T-helper 1 cell (primary cell): ENCODE results near the gene CPEB1.
"Not testable (repeated sequence)": the region's sequence is repeated elsewhere in the genome, so short reads cannot be mapped to it uniquely, and the experiment has no call there.

Source experiments
- DNase-seq, 5 donors: peaks; one replicate each; pipeline ENCODE4 v3.0.0-alpha.2; 2012 to 2020

Gene CPEB1

GRCh38 chr15:82540984-82541431 is 106.2 kb downstream of the CPEB1 start:
- no peak for DNase-seq

GRCh38 chr15:82540055-82540983 is 106.8 kb downstream of the CPEB1 start, which contains the start of gene RPS17:
TSS of gene RPS17 (minus strand) at chr15:82540457. CDS start at chr15:82540428, 29 bp downstream.
- DNase-seq, result peak; percentile 94 to 98 (median 97)

GRCh38 chr15:82539691-82540054 is 107.5 kb downstream of the CPEB1 start:
- DNase-seq, result peak in 1 of 5 donors; percentile 19

- DNase-seq, result no peak
Observed at GRCh38 chr15:82538961-82539690, 108.0 kb downstream of the CPEB1 start.

GRCh38 chr15:82537351-82537908 is 109.7 kb downstream of the CPEB1 start:
- no peak for DNase-seq

GRCh38 chr15:82536409-82537350 is 110.5 kb downstream of the CPEB1 start:
- no peak for DNase-seq

GRCh38 chr15:82535566-82536408 is 111.4 kb downstream of the CPEB1 start:
- no peak for DNase-seq

- DNase-seq, result not testable (repeated sequence)
Observed at GRCh38 chr15:82535151-82535550, 112.0 kb downstream of the CPEB1 start.

- DNase-seq, result not testable (repeated sequence)
Observed at GRCh38 chr15:82534457-82534861, 112.7 kb downstream of the CPEB1 start.

GRCh38 chr15:82533801-82534200 is 113.4 kb downstream of the CPEB1 start:
- no peak for DNase-seq

- DNase-seq, result no peak
Observed at GRCh38 chr15:82532991-82533481, 114.1 kb downstream of the CPEB1 start.

GRCh38 chr15:82532383-82532990 is 114.7 kb downstream of the CPEB1 start:
- DNase-seq, result no peak

GRCh38 chr15:82531496-82532382 is 115.4 kb downstream of the CPEB1 start:
- DNase-seq, result no peak

GRCh38 chr15:82530606-82531379 is 116.4 kb downstream of the CPEB1 start:
- peak; percentile 29 to 66 (median 54) for DNase-seq

- DNase-seq, result no peak
Observed at GRCh38 chr15:82530006-82530405, 117.2 kb downstream of the CPEB1 start.

- DNase-seq, result not testable (repeated sequence)
Observed at GRCh38 chr15:82513587-82513986, 133.6 kb downstream of the CPEB1 start.

- DNase-seq, result not testable (repeated sequence)
Observed at GRCh38 chr15:82507693-82508092, 139.5 kb downstream of the CPEB1 start.

- not testable (repeated sequence) for DNase-seq
Observed at GRCh38 chr15:82507087-82507486, 140.1 kb downstream of the CPEB1 start.
